Calu3 (cell line): ENCODE results near the gene PARP9. TPM values are rescaled to one million over a fixed set of nuclear protein-coding genes. Genes with fewer than 3 reads are reported as not detected.

Experiments
- BruUV-seq: library from RNA; stranded (reverse); fragments of 400-500 nt; replicated peaks from 2 replicates; lab custom pipeline; 2021; lab: Mats Ljungman, UMichigan
- CTCF ChIA-PET: fragments of 300-600 bp; sonication (Branson Sonifier 250); formaldehyde crosslinking; loops from one replicate; lab custom pipeline; 2022; ENCODE audit warnings: antibody characterized with exemption; lab: Charles Lee
- DNase-seq: peaks from one replicate; pipeline ENCODE4 v3.0.0; 2022
- H3K27ac Mint-ChIP-seq: one replicate; pipeline ENCODE4 v1.8.0; 2022; ENCODE audit warnings: mixed read lengths; ENCODE audit not compliant: unreplicated experiment
- H3K27me3 Mint-ChIP-seq: one replicate; pipeline ENCODE4 v1.8.0; 2022; ENCODE audit warnings: mixed read lengths; ENCODE audit not compliant: unreplicated experiment
- H3K36me3 Mint-ChIP-seq: one replicate; pipeline ENCODE4 v1.8.0; 2022; ENCODE audit warnings: mild to moderate bottlenecking, moderate library complexity, mixed read lengths; ENCODE audit not compliant: insufficient read depth, unreplicated experiment
- H3K4me1 Mint-ChIP-seq: one replicate; pipeline ENCODE4 v1.8.0; 2022; ENCODE audit warnings: mild to moderate bottlenecking, low read depth, mixed read lengths; ENCODE audit not compliant: unreplicated experiment
- H3K4me3 Mint-ChIP-seq: one replicate; pipeline ENCODE4 v1.8.0; 2022; ENCODE audit warnings: mild to moderate bottlenecking, low read depth, moderate library complexity, mixed read lengths; ENCODE audit not compliant: unreplicated experiment
- H3K9me3 Mint-ChIP-seq: one replicate; pipeline ENCODE4 v1.8.0; 2022; ENCODE audit warnings: low read depth, mixed read lengths; ENCODE audit not compliant: unreplicated experiment
- intact Hi-C: fragments of 100-400 bp; cut with micrococcal nuclease; formaldehyde crosslinking; loops from one replicate; pipeline ENCODE4 v1.10.0; 2022; ENCODE audit not compliant: unreplicated experiment
- total RNA-seq: library from RNA; stranded (reverse); gene quantifications from 2 replicates; pipeline ENCODE4 v1.2.3, GENCODE V29; 2022
- TF ChIP-seq, protein P1 (sequence below): fragments of 200-600 bp; IDR thresholded peaks from one replicate; pipeline ENCODE4 v1.8.0; 2022; ENCODE audit warnings: antibody characterized with exemption; ENCODE audit not compliant: unreplicated experiment

Gene PARP9
- total RNA-seq, 1 experiment from 2014 or later: 71.2 TPM

DNA sequence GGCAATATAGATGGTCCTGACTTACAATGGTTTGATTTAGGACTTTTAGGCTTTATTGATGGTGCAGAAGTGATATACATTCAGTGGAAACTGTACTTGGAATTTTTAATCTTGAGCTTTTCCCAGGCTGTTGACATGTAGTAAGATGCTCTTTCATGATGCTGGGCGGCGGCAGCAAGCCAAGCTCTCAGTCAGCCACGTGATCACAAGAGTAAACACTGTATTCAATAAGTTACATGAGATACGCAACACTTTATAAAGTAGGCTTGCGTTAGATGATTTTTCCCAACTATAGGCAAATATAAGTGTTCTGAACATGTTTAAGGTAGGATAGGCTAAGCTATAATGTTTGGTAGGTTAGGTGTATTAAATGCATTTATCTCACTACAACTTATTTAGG lies 17.9 kb downstream of the PARP9 start:
- no peak for DNase-seq
- no peaks in the 10 kb centered on the region for H3K9me3 Mint-ChIP-seq
- TF ChIP-seq, protein P1, sequence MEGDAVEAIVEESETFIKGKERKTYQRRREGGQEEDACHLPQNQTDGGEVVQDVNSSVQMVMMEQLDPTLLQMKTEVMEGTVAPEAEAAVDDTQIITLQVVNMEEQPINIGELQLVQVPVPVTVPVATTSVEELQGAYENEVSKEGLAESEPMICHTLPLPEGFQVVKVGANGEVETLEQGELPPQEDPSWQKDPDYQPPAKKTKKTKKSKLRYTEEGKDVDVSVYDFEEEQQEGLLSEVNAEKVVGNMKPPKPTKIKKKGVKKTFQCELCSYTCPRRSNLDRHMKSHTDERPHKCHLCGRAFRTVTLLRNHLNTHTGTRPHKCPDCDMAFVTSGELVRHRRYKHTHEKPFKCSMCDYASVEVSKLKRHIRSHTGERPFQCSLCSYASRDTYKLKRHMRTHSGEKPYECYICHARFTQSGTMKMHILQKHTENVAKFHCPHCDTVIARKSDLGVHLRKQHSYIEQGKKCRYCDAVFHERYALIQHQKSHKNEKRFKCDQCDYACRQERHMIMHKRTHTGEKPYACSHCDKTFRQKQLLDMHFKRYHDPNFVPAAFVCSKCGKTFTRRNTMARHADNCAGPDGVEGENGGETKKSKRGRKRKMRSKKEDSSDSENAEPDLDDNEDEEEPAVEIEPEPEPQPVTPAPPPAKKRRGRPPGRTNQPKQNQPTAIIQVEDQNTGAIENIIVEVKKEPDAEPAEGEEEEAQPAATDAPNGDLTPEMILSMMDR: no peak
- intact Hi-C loops: no loop called here
- H3K27ac Mint-ChIP-seq: no peak overlapping the region
- H3K4me1 Mint-ChIP-seq: no peaks in the 10 kb centered on the region
- CTCF ChIA-PET: no interaction called here
- H3K27me3 Mint-ChIP-seq: no peaks in the 10 kb centered on the region
- BruUV-seq: no TSS peak
- H3K4me3 Mint-ChIP-seq: no peak overlapping the region
- H3K36me3 Mint-ChIP-seq: peaks cover 16% of the 10 kb centered on the region

DNA sequence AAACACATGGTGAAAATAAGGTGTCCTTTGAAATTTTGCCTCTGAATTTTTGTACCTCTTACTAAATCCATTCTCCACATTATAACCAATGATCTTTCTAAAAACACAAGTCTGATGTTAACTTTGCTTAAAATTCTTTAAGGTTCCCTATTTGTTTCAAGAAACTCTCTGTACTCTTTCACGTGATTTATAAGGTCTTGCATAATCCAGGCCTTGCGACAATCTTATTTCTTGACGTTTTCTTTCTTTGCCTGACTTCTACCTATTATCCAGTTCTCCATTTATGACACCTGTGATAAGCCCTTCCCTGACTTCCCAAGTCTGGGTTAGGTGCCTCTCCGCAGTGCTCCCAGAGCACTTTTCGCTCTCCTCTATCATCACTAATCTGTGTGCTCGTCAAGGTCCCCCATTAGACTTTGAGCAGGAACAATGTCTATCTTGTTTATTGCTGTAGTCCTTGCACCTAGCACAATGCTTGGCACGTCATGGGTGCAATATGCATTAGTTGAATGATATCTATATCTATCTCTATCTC lies 25.1 kb downstream of the PARP9 start:
- peaks cover 11% of the 10 kb centered on the region for H3K36me3 Mint-ChIP-seq
- H3K27me3 Mint-ChIP-seq: no peaks in the 10 kb centered on the region
- no peak for DNase-seq
- intact Hi-C loops: no loop called here
- no TSS peak for BruUV-seq
- peaks cover 2% of the 10 kb centered on the region for H3K4me1 Mint-ChIP-seq
- TF ChIP-seq, protein P1: no peak
- CTCF ChIA-PET: no interaction called here
- no peak overlapping the region for H3K27ac Mint-ChIP-seq
- H3K9me3 Mint-ChIP-seq: no peaks in the 10 kb centered on the region
- no peak overlapping the region for H3K4me3 Mint-ChIP-seq

DNA sequence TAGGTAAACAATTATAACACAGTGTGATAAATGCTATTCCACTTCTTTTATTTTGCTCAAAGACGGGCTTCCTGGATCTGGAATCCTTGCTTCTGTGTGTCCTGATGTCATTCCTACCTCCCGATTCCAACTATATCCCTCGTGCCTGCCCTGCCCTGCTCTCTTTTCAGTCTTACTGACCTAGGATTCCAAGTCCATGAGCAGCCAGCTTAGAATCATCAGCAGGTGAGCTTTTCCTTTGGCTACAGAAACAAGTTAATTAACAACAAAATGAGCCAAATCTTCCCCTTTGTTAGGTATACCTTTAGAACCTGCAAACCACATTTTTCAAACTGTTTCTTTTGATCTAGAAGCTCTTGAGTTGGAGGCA lies 27.5 kb downstream of the PARP9 start:
- no peak for DNase-seq
- Mint-ChIP-seq H3K4me3 (no peak overlapping the region), H3K9me3 (no peaks in the 10 kb centered on the region), H3K27me3 (no peaks in the 10 kb centered on the region), H3K36me3 (peaks cover 13% of the 10 kb centered on the region), H3K27ac (no peak overlapping the region), H3K4me1 (peaks cover 14% of the 10 kb centered on the region)
- TF ChIP-seq, protein P1: no peak
- intact Hi-C loops: no loop called here
- CTCF ChIA-PET: no interaction called here
- no TSS peak for BruUV-seq

DNA sequence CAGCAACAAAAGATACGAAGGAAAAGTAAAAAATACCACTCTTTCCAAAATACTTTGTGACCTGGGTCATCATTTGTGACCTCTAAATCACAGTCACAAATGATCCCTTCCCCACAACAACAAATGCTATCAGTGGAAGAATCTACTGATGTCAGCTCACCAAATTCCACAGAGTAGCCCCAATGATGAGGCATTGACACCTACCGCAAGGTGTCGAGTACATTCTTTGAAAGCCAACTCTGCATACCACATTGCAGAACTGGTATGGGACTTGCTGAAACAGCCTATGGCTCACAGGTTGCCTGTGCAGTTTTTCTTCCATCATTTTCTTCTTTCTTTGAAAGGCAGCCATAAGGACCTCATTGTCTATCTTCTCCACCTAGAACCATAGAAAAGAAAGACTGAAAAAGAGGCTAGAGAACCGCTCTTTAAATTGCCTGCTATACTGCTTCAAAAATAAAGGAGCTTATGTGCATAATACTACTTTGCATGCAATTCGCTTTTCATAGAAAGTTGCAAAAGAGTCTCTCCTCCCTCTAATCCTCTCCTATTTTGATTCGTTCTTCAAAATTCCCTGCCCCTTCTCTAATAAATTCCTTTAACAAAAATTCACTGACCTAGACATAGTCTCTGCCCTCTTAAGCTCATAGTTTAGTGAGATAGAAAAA lies 28.0 kb downstream of the PARP9 start:
- Mint-ChIP-seq H3K4me1 (peaks cover 14% of the 10 kb centered on the region), H3K27me3 (no peaks in the 10 kb centered on the region), H3K9me3 (no peaks in the 10 kb centered on the region), H3K27ac (no peak overlapping the region), H3K4me3 (no peak overlapping the region), H3K36me3 (peaks cover 13% of the 10 kb centered on the region)
- intact Hi-C loops: no loop called here
- CTCF ChIA-PET: no interaction called here
- BruUV-seq: no TSS peak
- TF ChIP-seq, protein P1: no peak
- DNase-seq: no peak
